22Rv1 (cell line): Measurements from ENCODE around the gene LIMS1.

Source experiments
- CTCF ChIP-seq: fragments of 450-650 bp; IDR thresholded peaks from 2 replicates; pipeline ENCODE4 v1.5.1; 2017; ENCODE audit warnings: mild to moderate bottlenecking
- ZFX ChIP-seq: fragments of 450-650 bp; IDR thresholded peaks from 2 replicates; pipeline ENCODE4 v1.6.1; 2017; ENCODE audit warnings: antibody characterized with exemption, borderline replicate concordance

- TF ChIP-seq CTCF (no peak), ZFX (no peak)
Measured at GRCh38 chr2:108707300-108707699, 173.0 kb downstream of the LIMS1 start.
